Upper lobe of left lung (tissue), 4 donors: ENCODE measurements around the gene MYO18B.

Experiments
- POLR2A ChIP-seq, 4 donors: fragments of 450-650 bp; IDR thresholded peaks; one replicate each; pipeline ENCODE4 v1.5.1; 2016 to 2017; ENCODE audit warnings: antibody characterized with exemption in 4 of 4, mild to moderate bottlenecking in 2 of 4
- TF ChIP-seq, protein P1 (sequence below), 6 experiments: fragments of 450-650 bp in 4 of 6; fragments of 200-600 bp in 2 of 6; sonication (generic) in 2 of 6; IDR thresholded peaks; one replicate each; pipeline ENCODE4 v1.5.1; 2016 to 2019; ENCODE audit warnings: antibody characterized with exemption in 6 of 6

DNA sequence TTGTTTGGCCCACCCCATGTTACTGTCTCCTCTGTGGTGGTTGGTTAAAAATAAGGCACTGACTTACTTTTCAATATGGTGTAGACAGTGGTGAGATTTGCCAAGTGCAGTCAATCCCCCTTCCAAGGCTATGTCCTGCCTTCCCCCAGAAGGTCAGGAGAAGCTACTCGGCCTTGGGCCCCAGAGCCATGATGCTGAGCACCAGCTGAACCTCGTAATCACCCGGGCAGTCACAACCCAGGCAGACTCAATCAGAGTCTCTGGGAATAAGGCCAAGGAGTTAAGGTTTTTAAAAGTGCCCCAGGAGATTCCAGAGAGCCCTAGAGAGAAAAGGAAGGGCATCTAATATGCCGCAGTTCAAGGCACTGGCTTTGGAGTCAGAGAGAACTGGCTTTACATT is 23.8 kb downstream of the MYO18B start:
- TF ChIP-seq, protein P1, sequence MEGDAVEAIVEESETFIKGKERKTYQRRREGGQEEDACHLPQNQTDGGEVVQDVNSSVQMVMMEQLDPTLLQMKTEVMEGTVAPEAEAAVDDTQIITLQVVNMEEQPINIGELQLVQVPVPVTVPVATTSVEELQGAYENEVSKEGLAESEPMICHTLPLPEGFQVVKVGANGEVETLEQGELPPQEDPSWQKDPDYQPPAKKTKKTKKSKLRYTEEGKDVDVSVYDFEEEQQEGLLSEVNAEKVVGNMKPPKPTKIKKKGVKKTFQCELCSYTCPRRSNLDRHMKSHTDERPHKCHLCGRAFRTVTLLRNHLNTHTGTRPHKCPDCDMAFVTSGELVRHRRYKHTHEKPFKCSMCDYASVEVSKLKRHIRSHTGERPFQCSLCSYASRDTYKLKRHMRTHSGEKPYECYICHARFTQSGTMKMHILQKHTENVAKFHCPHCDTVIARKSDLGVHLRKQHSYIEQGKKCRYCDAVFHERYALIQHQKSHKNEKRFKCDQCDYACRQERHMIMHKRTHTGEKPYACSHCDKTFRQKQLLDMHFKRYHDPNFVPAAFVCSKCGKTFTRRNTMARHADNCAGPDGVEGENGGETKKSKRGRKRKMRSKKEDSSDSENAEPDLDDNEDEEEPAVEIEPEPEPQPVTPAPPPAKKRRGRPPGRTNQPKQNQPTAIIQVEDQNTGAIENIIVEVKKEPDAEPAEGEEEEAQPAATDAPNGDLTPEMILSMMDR (IDR thresholded peaks at IDR 0.05), result no peak
- no peak for TF ChIP-seq POLR2A (IDR thresholded peaks at IDR 0.05)
